MM.1S (cell line): ENCODE results near the gene SAXO2.
"Not testable (repeated sequence)": the region's sequence is repeated elsewhere in the genome, so short reads cannot be mapped to it uniquely, and the experiment has no call there.

Source experiments
- DNase-seq: peaks from one replicate; pipeline ENCODE4 v3.0.0-alpha.2; 2015
- H2AFZ ChIP-seq: fragments of 300-600 bp; sonication (generic); 2 replicates; pipeline ENCODE4 v1.6.0; 2016; ENCODE audit warnings: antibody characterized with exemption, low read length
- H3F3A ChIP-seq: fragments of 300-600 bp; sonication (generic); 2 replicates; pipeline ENCODE4 v1.6.1; 2016; ENCODE audit warnings: mild to moderate bottlenecking, antibody characterized with exemption, low read length, moderate library complexity, mixed read lengths; ENCODE audit not compliant: insufficient read depth
- H3K27ac ChIP-seq: fragments of 300-600 bp; sonication (generic); 2 replicates; pipeline ENCODE4 v1.5.1; 2016; ENCODE audit warnings: mild to moderate bottlenecking, low read length
- H3K27me3 ChIP-seq: fragments of 300-600 bp; sonication (generic); replicated peaks from 2 replicates; pipeline ENCODE4 v1.6.0; 2016; ENCODE audit warnings: low read length; ENCODE audit not compliant: insufficient read depth
- H3K36me3 ChIP-seq: fragments of 300-600 bp; sonication (generic); replicated peaks from 2 replicates; pipeline ENCODE4 v1.6.1; 2016; ENCODE audit warnings: mild to moderate bottlenecking, low read length, mixed read lengths; ENCODE audit not compliant: insufficient read depth
- H3K4me1 ChIP-seq: fragments of 300-600 bp; sonication (generic); 2 replicates; pipeline ENCODE4 v1.6.1; 2016; ENCODE audit warnings: low read length, mixed read lengths
- H3K4me2 ChIP-seq: fragments of 300-600 bp; sonication (generic); 2 replicates; pipeline ENCODE4 v1.6.0; 2016; ENCODE audit warnings: low read depth, low read length
- H3K4me3 ChIP-seq: fragments of 300-600 bp; sonication (generic); 2 replicates; pipeline ENCODE4 v1.5.1; 2016; ENCODE audit warnings: low read length, mixed read lengths
- H3K79me2 ChIP-seq: fragments of 300-600 bp; sonication (generic); 2 replicates; pipeline ENCODE4 v1.6.1; 2016; ENCODE audit warnings: mixed run types, low read length, mixed read lengths
- H3K9ac ChIP-seq: fragments of 300-600 bp; sonication (generic); 2 replicates; pipeline ENCODE4 v1.6.1; 2016; ENCODE audit warnings: low read length, mixed read lengths
- H3K9me2 ChIP-seq: fragments of 300-600 bp; sonication (generic); replicated peaks from 2 replicates; pipeline ENCODE4 v1.6.1; 2016; ENCODE audit warnings: mild to moderate bottlenecking, low read length, mixed read lengths; ENCODE audit not compliant: insufficient read depth
- H3K9me3 ChIP-seq: fragments of 300-600 bp; sonication (generic); replicated peaks from 2 replicates; pipeline ENCODE4 v1.6.1; 2016; ENCODE audit warnings: mild to moderate bottlenecking, low read length, mixed read lengths; ENCODE audit not compliant: insufficient read depth
- H4K20me1 ChIP-seq: fragments of 300-600 bp; sonication (generic); 2 replicates; pipeline ENCODE4 v1.6.1; 2016; ENCODE audit warnings: mild to moderate bottlenecking, low read length, moderate library complexity, mixed read lengths; ENCODE audit not compliant: insufficient read depth
- CTCF ChIP-seq: fragments of 300-600 bp; sonication (generic); IDR thresholded peaks from 2 replicates; pipeline ENCODE4 v1.5.1; 2016; ENCODE audit warnings: antibody characterized with exemption, low read length, mixed read lengths
- EZH2 ChIP-seq: fragments of 300-600 bp; sonication (generic); optimal IDR thresholded peaks from 2 replicates; pipeline ENCODE3; 2017; ENCODE audit warnings: low read depth, mild to moderate bottlenecking, antibody characterized with exemption, low read length, mixed read lengths
- EZH2phosphoT487 ChIP-seq: fragments of 300-600 bp; sonication (generic); IDR thresholded peaks from 2 replicates; pipeline ENCODE4 v1.6.1; 2018; ENCODE audit warnings: antibody characterized with exemption, low read length

Gene SAXO2

GRCh38 chr15:82312586-82313349 is 50.1 kb downstream of the SAXO2 start:
- H4K20me1 ChIP-seq, result no peaks in the 10 kb centered on the region
- DNase-seq, result no peak
- H3K9me3 ChIP-seq, result no peaks in the 10 kb centered on the region
- H2AFZ ChIP-seq, result no peak overlapping the region
- no peak overlapping the region for H3K4me2 ChIP-seq
- no peaks in the 10 kb centered on the region for H3K79me2 ChIP-seq
- H3K4me3 ChIP-seq, result no peak overlapping the region
- no peak overlapping the region for H3K27ac ChIP-seq
- H3K9me2 ChIP-seq, result no peaks in the 10 kb centered on the region
- TF ChIP-seq EZH2phosphoT487 (no peak), CTCF (no peak), EZH2 (no peak)
- H3K36me3 ChIP-seq, result no peaks in the 10 kb centered on the region
- no peaks in the 10 kb centered on the region for H3F3A ChIP-seq
- no peak overlapping the region for H3K9ac ChIP-seq
- no peaks in the 10 kb centered on the region for H3K4me1 ChIP-seq
- peaks cover 35% of the 10 kb centered on the region for H3K27me3 ChIP-seq

DNA sequence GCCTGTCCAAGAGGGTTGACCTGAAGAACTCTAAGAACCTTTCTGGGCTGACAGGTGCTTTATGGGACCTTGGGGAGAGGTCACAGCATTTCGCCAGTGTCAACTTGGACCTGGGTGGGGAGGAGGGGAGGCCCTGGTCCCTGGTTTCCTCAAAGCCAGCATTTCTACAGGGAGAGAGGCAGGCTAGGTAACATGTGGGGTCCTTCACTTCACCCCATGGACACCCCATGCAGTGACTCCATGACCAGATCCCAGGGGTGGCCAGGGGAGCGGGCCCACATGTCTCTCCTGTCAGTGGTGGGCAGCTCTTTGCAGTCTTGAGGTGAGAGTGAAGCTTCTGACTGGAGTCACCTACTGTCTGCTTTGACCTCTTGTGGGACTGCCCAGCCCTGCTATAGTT is 50.8 kb downstream of the SAXO2 start:
- TF ChIP-seq EZH2phosphoT487, result no peak
- TF ChIP-seq CTCF, result no peak
- no peak for TF ChIP-seq EZH2
- Histone ChIP-seq H3K4me3 (no peak overlapping the region), H3K36me3 (no peaks in the 10 kb centered on the region), H3K9me3 (no peaks in the 10 kb centered on the region), H3K9me2 (no peaks in the 10 kb centered on the region), H3K4me1 (no peaks in the 10 kb centered on the region), H3K4me2 (no peak overlapping the region), H2AFZ (no peak overlapping the region), H3K9ac (no peak overlapping the region), H4K20me1 (no peaks in the 10 kb centered on the region), H3K79me2 (no peaks in the 10 kb centered on the region), H3F3A (no peaks in the 10 kb centered on the region), H3K27me3 (peaks cover 35% of the 10 kb centered on the region), H3K27ac (no peak overlapping the region)
- no peak for DNase-seq

- not testable (repeated sequence) for H3F3A ChIP-seq, H2AFZ ChIP-seq, H4K20me1 ChIP-seq, H3K9me3 ChIP-seq, H3K79me2 ChIP-seq, H3K4me1 ChIP-seq, H3K9me2 ChIP-seq, H3K9ac ChIP-seq, H3K4me3 ChIP-seq, H3K27ac ChIP-seq, H3K36me3 ChIP-seq, H3K4me2 ChIP-seq, DNase-seq
- H3K27me3 ChIP-seq, result peaks cover 30% of the 10 kb centered on the region
Measured at GRCh38 chr15:82313951-82314768, 51.5 kb downstream of the SAXO2 start.
